ENCODE measurements around the gene NXPH4.

DNA sequence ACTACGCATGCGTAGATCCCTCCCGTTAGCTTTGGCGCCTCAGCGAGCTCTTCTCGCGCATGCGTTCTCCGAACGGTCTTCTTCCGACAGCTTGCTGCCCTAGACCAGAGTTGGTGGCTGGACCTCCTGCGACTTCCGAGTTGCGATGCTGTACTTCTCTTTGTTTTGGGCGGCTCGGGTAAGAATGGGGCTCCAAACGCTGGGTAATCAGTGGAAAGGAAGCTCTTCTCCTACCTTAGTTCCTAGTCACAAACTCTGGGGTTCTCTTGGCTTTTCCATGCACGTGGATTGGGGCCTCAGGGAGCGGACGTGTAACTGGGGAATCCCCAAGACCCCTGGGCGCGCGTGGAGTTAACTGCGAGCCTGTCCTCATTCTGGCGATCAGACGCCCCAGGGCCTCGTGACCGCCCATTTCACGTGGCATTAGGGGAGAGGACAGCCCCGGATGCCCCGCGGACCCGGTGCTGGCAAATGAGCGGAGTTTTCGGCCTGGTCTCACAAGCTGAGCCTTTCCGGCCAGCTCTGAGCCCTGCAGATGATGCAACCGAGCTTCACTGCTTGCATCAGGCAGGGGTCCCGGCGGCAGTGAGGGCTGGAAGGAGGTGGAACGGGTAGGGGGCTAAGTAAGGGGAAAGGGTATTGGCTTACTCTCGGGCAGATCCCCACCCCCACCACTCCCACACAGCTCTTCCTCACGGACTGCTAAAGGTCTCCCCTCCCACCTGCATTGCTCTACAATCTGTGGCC is 13.2 kb downstream of the NXPH4 start, which contains the start of gene SHMT2:
- TF ChIP-seq, protein P1, sequence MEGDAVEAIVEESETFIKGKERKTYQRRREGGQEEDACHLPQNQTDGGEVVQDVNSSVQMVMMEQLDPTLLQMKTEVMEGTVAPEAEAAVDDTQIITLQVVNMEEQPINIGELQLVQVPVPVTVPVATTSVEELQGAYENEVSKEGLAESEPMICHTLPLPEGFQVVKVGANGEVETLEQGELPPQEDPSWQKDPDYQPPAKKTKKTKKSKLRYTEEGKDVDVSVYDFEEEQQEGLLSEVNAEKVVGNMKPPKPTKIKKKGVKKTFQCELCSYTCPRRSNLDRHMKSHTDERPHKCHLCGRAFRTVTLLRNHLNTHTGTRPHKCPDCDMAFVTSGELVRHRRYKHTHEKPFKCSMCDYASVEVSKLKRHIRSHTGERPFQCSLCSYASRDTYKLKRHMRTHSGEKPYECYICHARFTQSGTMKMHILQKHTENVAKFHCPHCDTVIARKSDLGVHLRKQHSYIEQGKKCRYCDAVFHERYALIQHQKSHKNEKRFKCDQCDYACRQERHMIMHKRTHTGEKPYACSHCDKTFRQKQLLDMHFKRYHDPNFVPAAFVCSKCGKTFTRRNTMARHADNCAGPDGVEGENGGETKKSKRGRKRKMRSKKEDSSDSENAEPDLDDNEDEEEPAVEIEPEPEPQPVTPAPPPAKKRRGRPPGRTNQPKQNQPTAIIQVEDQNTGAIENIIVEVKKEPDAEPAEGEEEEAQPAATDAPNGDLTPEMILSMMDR (IDR thresholded peaks at IDR 0.05) = no peak
- TF ChIP-seq POLR2A (IDR thresholded peaks at IDR 0.05) = peak; percentile 87

All from right lobe of liver (tissue), 4 donors.